SK-N-SH treated with all-trans-retinoic acid at 6 μM for 48 hours (cell line): ENCODE measurements around the gene NTN3.

Experiments used
- CSDC2 ChIP-seq: fragments of 250-450 bp; sonication (Bioruptor Pico); IDR thresholded peaks from 2 replicates; pipeline ENCODE4 v1.5.0; 2020; ENCODE audit warnings: mild to moderate bottlenecking, moderate library complexity
- ESRRG ChIP-seq: fragments of 250-450 bp; sonication (Bioruptor Pico); IDR thresholded peaks from 2 replicates; pipeline ENCODE4 v1.6.1; 2021; ENCODE audit warnings: mild to moderate bottlenecking
- OSR1 ChIP-seq: fragments of 250-450 bp; sonication (Bioruptor Pico); IDR thresholded peaks from 2 replicates; pipeline ENCODE4 v1.8.0; 2022; ENCODE audit warnings: moderate library complexity, mild to moderate bottlenecking, inconsistent platforms
- SNAI2 ChIP-seq: fragments of 250-450 bp; sonication (Bioruptor Pico); IDR thresholded peaks from 2 replicates; pipeline ENCODE4 v1.5.0; 2020; ENCODE audit warnings: mild to moderate bottlenecking, moderate library complexity
- TCF4 ChIP-seq: fragments of 250-450 bp; sonication (Bioruptor Pico); IDR thresholded peaks from 2 replicates; pipeline ENCODE4 v1.8.0; 2021; ENCODE audit warnings: mild to moderate bottlenecking, moderate library complexity, borderline replicate concordance
- ZC3H10 ChIP-seq: fragments of 250-450 bp; sonication (Bioruptor Pico); IDR thresholded peaks from 2 replicates; pipeline ENCODE4 v1.5.1; 2021; ENCODE audit warnings: mild to moderate bottlenecking, moderate library complexity
- ZFP3 ChIP-seq: fragments of 250-450 bp; sonication (Bioruptor Pico); IDR thresholded peaks from 2 replicates; pipeline ENCODE4 v1.5.0; 2020; ENCODE audit warnings: mild to moderate bottlenecking, moderate library complexity
- ZFP30 ChIP-seq: fragments of 450-650 bp; formaldehyde crosslinking; IDR thresholded peaks from 2 replicates; pipeline ENCODE4 v1.5.0; 2022; ENCODE audit warnings: mild to moderate bottlenecking, moderate library complexity
- ZNF70 ChIP-seq: fragments of 450-650 bp; formaldehyde crosslinking; IDR thresholded peaks from 2 replicates; pipeline ENCODE4 v1.5.0; 2020; ENCODE audit warnings: mild to moderate bottlenecking, moderate library complexity
- TF ChIP-seq, protein P1 (sequence below): fragments of 250-450 bp; sonication (Bioruptor Pico); IDR thresholded peaks from 2 replicates; pipeline ENCODE4 v1.5.1; 2020; ENCODE audit warnings: low read depth, mild to moderate bottlenecking, moderate library complexity
- TF ChIP-seq, protein P2 (sequence below): fragments of 250-450 bp; sonication (Bioruptor Pico); IDR thresholded peaks from 2 replicates; pipeline ENCODE4 v1.5.0; 2020; ENCODE audit warnings: mild to moderate bottlenecking, moderate library complexity

GRCh38 chr16:2516391-2517240, 45.5 kb downstream of the NTN3 start:
- TF ChIP-seq TCF4 (CRISPR knock-in tag) (no peak), ESRRG (CRISPR knock-in tag) (no peak), CSDC2 (CRISPR knock-in tag) (no peak), ZNF70 (CRISPR knock-in tag) (no peak), ZC3H10 (CRISPR knock-in tag) (no peak), SNAI2 (CRISPR knock-in tag) (no peak), ZFP30 (no peak), ZFP3 (CRISPR knock-in tag) (no peak), OSR1 (CRISPR knock-in tag) (no peak)
- TF ChIP-seq, protein P1, sequence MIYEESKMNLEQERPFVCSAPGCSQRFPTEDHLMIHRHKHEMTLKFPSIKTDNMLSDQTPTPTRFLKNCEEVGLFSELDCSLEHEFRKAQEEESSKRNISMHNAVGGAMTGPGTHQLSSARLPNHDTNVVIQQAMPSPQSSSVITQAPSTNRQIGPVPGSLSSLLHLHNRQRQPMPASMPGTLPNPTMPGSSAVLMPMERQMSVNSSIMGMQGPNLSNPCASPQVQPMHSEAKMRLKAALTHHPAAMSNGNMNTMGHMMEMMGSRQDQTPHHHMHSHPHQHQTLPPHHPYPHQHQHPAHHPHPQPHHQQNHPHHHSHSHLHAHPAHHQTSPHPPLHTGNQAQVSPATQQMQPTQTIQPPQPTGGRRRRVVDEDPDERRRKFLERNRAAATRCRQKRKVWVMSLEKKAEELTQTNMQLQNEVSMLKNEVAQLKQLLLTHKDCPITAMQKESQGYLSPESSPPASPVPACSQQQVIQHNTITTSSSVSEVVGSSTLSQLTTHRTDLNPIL (CRISPR knock-in tag), result no peak
- TF ChIP-seq, protein P2, sequence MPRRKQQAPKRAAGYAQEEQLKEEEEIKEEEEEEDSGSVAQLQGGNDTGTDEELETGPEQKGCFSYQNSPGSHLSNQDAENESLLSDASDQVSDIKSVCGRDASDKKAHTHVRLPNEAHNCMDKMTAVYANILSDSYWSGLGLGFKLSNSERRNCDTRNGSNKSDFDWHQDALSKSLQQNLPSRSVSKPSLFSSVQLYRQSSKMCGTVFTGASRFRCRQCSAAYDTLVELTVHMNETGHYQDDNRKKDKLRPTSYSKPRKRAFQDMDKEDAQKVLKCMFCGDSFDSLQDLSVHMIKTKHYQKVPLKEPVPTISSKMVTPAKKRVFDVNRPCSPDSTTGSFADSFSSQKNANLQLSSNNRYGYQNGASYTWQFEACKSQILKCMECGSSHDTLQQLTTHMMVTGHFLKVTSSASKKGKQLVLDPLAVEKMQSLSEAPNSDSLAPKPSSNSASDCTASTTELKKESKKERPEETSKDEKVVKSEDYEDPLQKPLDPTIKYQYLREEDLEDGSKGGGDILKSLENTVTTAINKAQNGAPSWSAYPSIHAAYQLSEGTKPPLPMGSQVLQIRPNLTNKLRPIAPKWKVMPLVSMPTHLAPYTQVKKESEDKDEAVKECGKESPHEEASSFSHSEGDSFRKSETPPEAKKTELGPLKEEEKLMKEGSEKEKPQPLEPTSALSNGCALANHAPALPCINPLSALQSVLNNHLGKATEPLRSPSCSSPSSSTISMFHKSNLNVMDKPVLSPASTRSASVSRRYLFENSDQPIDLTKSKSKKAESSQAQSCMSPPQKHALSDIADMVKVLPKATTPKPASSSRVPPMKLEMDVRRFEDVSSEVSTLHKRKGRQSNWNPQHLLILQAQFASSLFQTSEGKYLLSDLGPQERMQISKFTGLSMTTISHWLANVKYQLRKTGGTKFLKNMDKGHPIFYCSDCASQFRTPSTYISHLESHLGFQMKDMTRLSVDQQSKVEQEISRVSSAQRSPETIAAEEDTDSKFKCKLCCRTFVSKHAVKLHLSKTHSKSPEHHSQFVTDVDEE (CRISPR knock-in tag), result no peak
